HEK293T (cell line): ENCODE data around the gene FBXO24.

ENCODE experiments used
- CTCF ChIA-PET: fragments of 350-600 bp; formaldehyde crosslinking; extraction: SDS; loops from one replicate; lab custom pipeline; 2021; ENCODE audit warnings: antibody characterized with exemption, inconsistent platforms; lab: Yijun Ruan, JAX
- POLR2A ChIA-PET: fragments of 350-600 bp; formaldehyde crosslinking; extraction: SDS; loops from one replicate; lab custom pipeline; 2020; ENCODE audit warnings: antibody characterized with exemption, inconsistent platforms; lab: Yijun Ruan, JAX
- DNase-seq: peaks from one replicate; pipeline ENCODE4 v3.0.0; 2012; ENCODE audit warnings: mixed read lengths; ENCODE audit errors: extremely low spot score
- ARNT ChIP-seq: fragments of 450-650 bp; IDR thresholded peaks from 2 replicates; pipeline ENCODE4 v1.6.1; 2017; ENCODE audit warnings: mild to moderate bottlenecking
- BHLHE40 ChIP-seq: fragments of 450-650 bp; IDR thresholded peaks from 2 replicates; pipeline ENCODE4 v1.6.1; 2016; ENCODE audit warnings: mild to moderate bottlenecking, moderate library complexity, borderline replicate concordance
- CTBP1 ChIP-seq: fragments of 450-650 bp; IDR thresholded peaks from 2 replicates; pipeline ENCODE4 v1.6.1; 2016; ENCODE audit warnings: borderline replicate concordance
- ELF4 ChIP-seq: fragments of 450-650 bp; IDR thresholded peaks from 2 replicates; pipeline ENCODE4 v1.6.1; 2017; ENCODE audit warnings: antibody characterized with exemption
- FOXA1 ChIP-seq: fragments of 450-650 bp; IDR thresholded peaks from 2 replicates; pipeline ENCODE4 v1.6.1; 2016; ENCODE audit warnings: mild to moderate bottlenecking
- FOXK2 ChIP-seq: fragments of 450-650 bp; IDR thresholded peaks from 2 replicates; pipeline ENCODE4 v1.6.1; 2016; ENCODE audit warnings: mild to moderate bottlenecking
- FOXM1 ChIP-seq: fragments of 450-650 bp; IDR thresholded peaks from 2 replicates; pipeline ENCODE4 v1.6.1; 2017; ENCODE audit warnings: mild to moderate bottlenecking, borderline replicate concordance
- HDGF ChIP-seq: fragments of 450-650 bp; IDR thresholded peaks from 2 replicates; pipeline ENCODE4 v1.6.1; 2017; ENCODE audit warnings: antibody characterized with exemption, borderline replicate concordance
- L3MBTL2 ChIP-seq: fragments of 450-650 bp; conservative IDR thresholded peaks from 2 replicates; pipeline ENCODE4 v1.6.1; 2016; ENCODE audit warnings: mild to moderate bottlenecking
- LEF1 ChIP-seq: fragments of 450-650 bp; IDR thresholded peaks from 2 replicates; pipeline ENCODE4 v1.6.1; 2017; ENCODE audit warnings: mild to moderate bottlenecking, borderline replicate concordance
- NFRKB ChIP-seq: fragments of 450-650 bp; IDR thresholded peaks from 2 replicates; pipeline ENCODE4 v1.6.1; 2016; ENCODE audit warnings: mild to moderate bottlenecking, moderate library complexity
- SP1 ChIP-seq: fragments of 450-650 bp; IDR thresholded peaks from 2 replicates; pipeline ENCODE4 v1.6.1; 2017
- SUZ12 ChIP-seq: fragments of 450-650 bp; IDR thresholded peaks from 2 replicates; pipeline ENCODE4 v1.6.1; 2016; ENCODE audit warnings: mild to moderate bottlenecking
- TARDBP ChIP-seq: fragments of 450-650 bp; IDR thresholded peaks from 2 replicates; pipeline ENCODE4 v1.6.1; 2016
- ZNF384 ChIP-seq: fragments of 450-650 bp; IDR thresholded peaks from 2 replicates; pipeline ENCODE4 v1.6.1; 2016
- TF ChIP-seq, protein P1 (sequence below): fragments of 450-650 bp; IDR thresholded peaks from 2 replicates; pipeline ENCODE4 v1.6.1; 2016

Gene FBXO24

DNA sequence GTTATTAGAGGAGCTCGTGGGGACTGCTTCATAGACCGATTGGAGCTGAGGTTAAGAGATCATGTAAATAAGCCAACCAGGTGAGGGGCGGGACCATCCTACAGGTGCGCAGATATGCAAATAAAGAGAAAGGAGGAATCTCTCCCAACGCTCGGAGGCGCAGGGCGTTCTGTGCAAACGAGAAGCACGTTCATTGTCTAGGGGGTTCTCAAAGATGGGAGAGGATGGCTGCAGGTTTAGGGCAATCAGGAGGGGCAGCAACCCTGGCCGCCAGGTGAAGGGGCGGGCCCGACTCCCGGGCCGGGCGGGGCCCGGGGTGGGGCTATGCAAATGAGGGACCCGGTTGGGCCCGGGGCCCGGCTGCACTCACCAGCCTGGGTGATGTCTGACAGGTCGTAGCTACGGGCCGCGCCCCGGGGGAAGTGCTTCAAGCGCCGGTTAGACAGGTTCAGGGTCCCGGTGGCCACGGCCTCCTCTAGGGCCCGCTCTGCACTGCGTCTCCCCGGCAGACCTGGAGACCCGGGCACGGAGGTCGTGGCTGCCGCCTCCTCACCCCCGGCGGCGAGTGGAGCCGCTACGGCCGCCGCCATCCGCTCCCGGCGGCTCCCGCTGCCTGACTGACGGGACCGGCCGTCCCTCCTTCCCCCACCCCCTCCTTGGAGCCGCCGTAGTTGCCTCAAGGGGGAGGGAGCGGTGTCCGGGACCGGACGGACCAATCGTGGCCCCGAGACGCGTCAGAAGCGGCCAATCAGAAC lies 440 bp upstream of the FBXO24 start, which contains the start of gene LRCH4:
LRCH4 (minus strand) TSS at position 619 of the 755 bp plus-strand sequence; CDS start at position 590, 29 bp downstream.
- ChIA-PET POLR2A (interaction anchor here (0.5 to 3.3 kb wide), 34 partner anchors 8 to 304 kb away, joined by 3 to 40 read pairs (median 4); partner anchors contain the start of genes AGFG2, GIGYF1, GNB2 and MOSPD3), CTCF (interaction anchor here (0.6 to 1.5 kb wide), 10 partner anchors 9 to 140 kb away, joined by 3 to 6 read pairs (median 4); partner anchors contain the start of genes MOSPD3, PCOLCE and POP7)
- TF ChIP-seq FOXM1 (peak; percentile 89), LEF1 (peak; percentile 67; the same call in 1 of the 2 replicates), FOXK2 (no peak), TARDBP (no peak), SUZ12 (no peak), ELF4 (peak; percentile 87)
- peak; percentile 61 for DNase-seq

DNA sequence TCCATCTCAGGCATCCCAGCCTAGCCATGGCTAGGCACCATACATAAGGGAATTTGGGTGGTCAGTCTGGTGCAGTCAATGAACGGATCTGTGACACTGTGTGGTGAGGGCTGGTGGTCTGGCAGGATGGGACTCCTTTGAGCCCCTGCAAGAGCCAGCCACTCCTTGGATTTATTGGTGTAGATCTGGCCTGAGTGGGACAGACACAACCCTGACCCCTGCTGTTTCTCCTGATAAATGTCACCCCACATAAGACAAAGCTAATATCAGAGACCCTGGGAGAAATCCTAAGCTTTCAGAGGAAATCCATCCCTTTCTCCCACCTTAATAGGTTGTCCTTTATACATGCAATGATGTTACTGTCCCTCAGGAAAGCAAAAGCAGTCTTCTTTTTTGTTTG lies 2.3 kb downstream of the FBXO24 start:
- TF ChIP-seq, protein P1, sequence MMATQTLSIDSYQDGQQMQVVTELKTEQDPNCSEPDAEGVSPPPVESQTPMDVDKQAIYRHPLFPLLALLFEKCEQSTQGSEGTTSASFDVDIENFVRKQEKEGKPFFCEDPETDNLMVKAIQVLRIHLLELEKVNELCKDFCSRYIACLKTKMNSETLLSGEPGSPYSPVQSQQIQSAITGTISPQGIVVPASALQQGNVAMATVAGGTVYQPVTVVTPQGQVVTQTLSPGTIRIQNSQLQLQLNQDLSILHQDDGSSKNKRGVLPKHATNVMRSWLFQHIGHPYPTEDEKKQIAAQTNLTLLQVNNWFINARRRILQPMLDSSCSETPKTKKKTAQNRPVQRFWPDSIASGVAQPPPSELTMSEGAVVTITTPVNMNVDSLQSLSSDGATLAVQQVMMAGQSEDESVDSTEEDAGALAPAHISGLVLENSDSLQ: no peak
- TF ChIP-seq SP1 (no peak), ZNF384 (no peak), CTBP1 (no peak), FOXK2 (no peak), L3MBTL2 (no peak), LEF1 (no peak), ELF4 (no peak), FOXM1 (no peak), NFRKB (no peak), FOXA1 (no peak), ARNT (no peak)
- ChIA-PET POLR2A (interaction anchor here (1.0 to 1.7 kb wide), 5 partner anchors 14 to 109 kb away, joined by 3 to 9 read pairs (median 4); partner anchors contain the start of genes MOSPD3 and TSC22D4), CTCF (interaction anchor here (0.6 to 1.2 kb wide), 8 partner anchors 9 to 139 kb away, joined by 3 to 6 read pairs (median 4); partner anchors contain the start of gene SPACDR)
- DNase-seq: no peak

DNA sequence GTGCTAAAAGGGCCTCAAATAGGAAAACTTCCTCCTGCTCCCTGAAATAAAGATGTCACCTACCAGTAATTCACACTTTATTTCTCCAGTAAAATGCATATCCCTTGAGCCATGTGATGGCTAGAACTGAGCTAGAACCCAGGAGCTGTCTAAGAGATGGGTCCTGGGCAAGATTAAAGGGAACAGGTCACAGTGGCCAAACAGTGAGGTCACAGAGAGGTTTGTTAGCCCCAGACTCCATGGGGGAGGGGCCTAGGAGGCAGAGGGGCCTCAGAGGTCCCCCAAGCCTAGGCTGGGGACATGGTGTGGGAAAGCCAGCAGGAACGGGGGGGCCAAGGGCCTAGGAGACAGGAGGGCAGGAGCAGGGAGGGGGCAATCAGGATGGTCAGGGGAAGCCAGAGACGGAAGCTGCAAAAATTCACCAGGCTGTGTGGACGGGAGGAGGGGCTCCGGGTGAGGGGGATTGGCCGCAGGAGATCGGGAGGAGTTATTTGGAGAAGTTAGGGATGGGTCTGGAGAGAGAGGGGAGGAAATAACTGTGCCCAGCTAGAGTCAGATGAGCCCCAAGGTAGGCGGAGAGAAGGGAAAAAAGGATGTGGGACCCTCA lies 3.3 kb downstream of the FBXO24 start:
- ChIA-PET POLR2A (interaction anchor here (1.1 to 2.1 kb wide), 6 partner anchors 13 to 160 kb away, joined by 3 to 9 read pairs (median 6); partner anchors contain the start of genes MOSPD3, TSC22D4 and ZCWPW1), CTCF (interaction anchor here (0.7 to 1.2 kb wide), 5 partner anchors 8 to 140 kb away, joined by 3 to 6 read pairs (median 3); no protein-coding TSS in a partner anchor)
- TF ChIP-seq SP1: no peak
- no peak for TF ChIP-seq LEF1
- TF ChIP-seq FOXM1: no peak
- no peak for TF ChIP-seq CTBP1
- TF ChIP-seq FOXK2: no peak
- TF ChIP-seq FOXA1: no peak
- TF ChIP-seq, protein P1: no peak

DNA sequence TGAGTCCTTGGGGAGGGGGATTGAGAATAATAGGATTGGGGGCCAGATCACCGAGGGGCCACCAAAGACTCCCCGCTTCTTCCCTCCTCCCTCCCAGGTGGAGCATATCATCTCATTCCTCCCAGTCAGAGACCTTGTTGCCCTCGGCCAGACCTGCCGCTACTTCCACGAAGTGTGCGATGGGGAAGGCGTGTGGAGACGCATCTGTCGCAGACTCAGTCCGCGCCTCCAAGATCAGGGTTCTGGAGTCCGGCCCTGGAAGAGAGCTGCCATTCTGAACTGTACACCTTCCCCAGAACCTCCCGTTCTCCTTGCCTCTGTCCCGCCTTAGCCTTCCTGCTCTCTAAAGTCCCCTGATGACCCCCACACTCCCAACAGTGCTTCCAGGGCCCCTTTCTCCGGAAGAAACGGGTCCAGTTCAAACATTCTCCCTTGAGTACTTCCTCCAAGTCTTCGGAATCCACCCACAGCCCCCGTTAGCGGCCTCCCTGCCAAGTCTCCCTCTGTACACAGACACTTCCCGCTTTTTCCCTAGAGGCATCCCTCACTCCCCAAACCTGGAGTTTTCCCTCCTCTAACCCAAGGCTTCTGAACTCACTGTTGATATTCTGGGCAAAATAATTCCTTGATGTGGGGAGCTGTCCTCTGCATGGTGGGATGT lies 4.1 kb downstream of the FBXO24 start:
- CTCF ChIA-PET: interaction anchor here (1.0 kb wide), 1 partner anchor 102 kb away, joined by 3 read pairs; no protein-coding TSS in a partner anchor
- DNase-seq: no peak
- POLR2A ChIA-PET: interaction anchor here (1.7 to 2.1 kb wide), 2 partner anchors 13 to 161 kb away, joined by 3 to 9 read pairs; partner anchors contain the start of gene ZCWPW1
- TF ChIP-seq LEF1 (no peak), TARDBP (no peak), ARNT (no peak), L3MBTL2 (no peak), BHLHE40 (no peak), ELF4 (no peak), SP1 (no peak), HDGF (no peak), FOXM1 (no peak)

More for the DNA sequence above, 3.3 kb downstream of the FBXO24 start:
- DNase-seq: no peak

DNA sequence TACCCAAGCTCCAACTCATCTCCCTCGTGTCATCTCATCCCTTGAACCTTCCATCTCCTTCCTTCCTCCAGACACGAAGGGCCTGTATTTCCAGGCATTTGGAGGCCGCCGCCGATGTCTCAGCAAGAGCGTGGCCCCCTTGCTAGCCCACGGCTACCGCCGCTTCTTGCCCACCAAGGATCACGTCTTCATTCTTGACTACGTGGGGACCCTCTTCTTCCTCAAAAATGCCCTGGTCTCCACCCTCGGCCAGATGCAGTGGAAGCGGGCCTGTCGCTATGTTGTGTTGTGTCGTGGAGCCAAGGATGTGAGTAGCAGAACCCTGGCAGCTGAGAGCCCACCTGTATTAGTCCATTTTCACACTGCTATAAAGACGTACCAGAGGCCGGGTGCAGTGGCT lies 5.5 kb downstream of the FBXO24 start:
- ChIA-PET POLR2A (interaction anchor here (2.1 kb wide), 1 partner anchor 12 kb away, joined by 9 read pairs; no protein-coding TSS in a partner anchor), CTCF (no interaction called here)
- DNase-seq: no peak
- TF ChIP-seq CTBP1: no peak
- no peak for TF ChIP-seq TARDBP
- TF ChIP-seq ARNT: no peak
- TF ChIP-seq LEF1: no peak
- TF ChIP-seq FOXK2: no peak

DNA sequence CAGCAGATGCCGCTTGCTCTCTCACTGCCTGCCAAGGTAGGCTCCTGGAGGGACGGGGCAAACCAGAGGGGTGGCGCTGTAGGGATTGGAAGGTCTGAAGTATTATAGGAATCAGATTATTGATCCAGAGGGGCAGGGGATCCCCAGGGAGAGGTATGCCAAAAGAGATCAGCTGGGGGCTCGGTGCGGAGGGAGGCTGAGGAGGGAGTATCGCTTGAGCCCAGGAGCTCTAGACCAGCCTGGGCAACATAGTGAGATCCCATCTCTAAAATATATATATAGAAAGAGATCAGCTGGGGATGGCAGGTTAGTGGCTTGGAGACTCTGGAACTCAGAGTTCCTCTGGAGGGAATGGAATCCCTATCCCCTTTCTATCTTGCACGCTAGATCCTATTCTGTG lies 9.1 kb downstream of the FBXO24 start:
- ChIA-PET CTCF (no interaction called here), POLR2A (interaction anchor here (1.3 kb wide), 1 partner anchor 9 kb away, joined by 9 read pairs; the partner anchor contains the start of genes FBXO24 and LRCH4)
- no peak for DNase-seq
- TF ChIP-seq ARNT (no peak), ELF4 (no peak), FOXA1 (no peak), LEF1 (no peak), CTBP1 (no peak)
